Gastroesophageal sphincter (tissue), 4 donors: ENCODE results near the gene MUC20. TPM values are rescaled to one million over a fixed set of nuclear protein-coding genes. Genes with fewer than 3 reads are reported as not detected.
"Not testable (repeated sequence)": the region's sequence is repeated elsewhere in the genome, so short reads cannot be mapped to it uniquely, and the experiment has no call there.

ENCODE experiments used
- ATAC-seq: fragments of 150-250 bp; one replicate; pipeline ENCODE4 v1.9.1; 2016; ENCODE audit warnings: mild to moderate bottlenecking, moderate library complexity
- H3K27ac ChIP-seq, 4 donors: fragments of 200-600 bp; sonication (generic) in 3 of 4; 1 replicate in 3 of 4; 2 replicates in 1 of 4; pipeline ENCODE4 v1.5.1; 2016 to 2019
- H3K27me3 ChIP-seq: fragments of 200-600 bp; sonication (generic); one replicate; pipeline ENCODE4 v1.5.1; 2019
- H3K36me3 ChIP-seq, 2 donors: fragments of 200-600 bp; sonication (generic); one replicate each; pipeline ENCODE4 v1.5.1; 2019; ENCODE audit warnings: control low read depth in 1 of 2
- H3K4me1 ChIP-seq, 3 donors: fragments of 200-600 bp; sonication (generic); 1 replicate in 2 of 3; 2 replicates in 1 of 3; pipeline ENCODE4 v1.5.1; 2016 to 2019; ENCODE audit warnings: control low read depth in 2 of 3
- H3K4me3 ChIP-seq, 2 donors: fragments of 200-600 bp; sonication (generic); one replicate each; pipeline ENCODE4 v1.5.1; 2019; ENCODE audit warnings: mild to moderate bottlenecking in 1 of 2, moderate library complexity in 1 of 2
- H3K9me3 ChIP-seq, 3 donors: fragments of 200-600 bp; sonication (generic); one replicate each; pipeline ENCODE4 v1.5.1; 2017 to 2019; ENCODE audit warnings: control low read depth in 2 of 3
- CTCF ChIP-seq, 4 experiments: fragments of 200-600 bp in 2 of 4; fragments of 450-650 bp in 2 of 4; sonication (generic) in 1 of 4; IDR thresholded peaks; one replicate each; pipeline ENCODE4 v1.5.1; 2017 to 2019; ENCODE audit warnings: antibody characterized with exemption in 4 of 4, mild to moderate bottlenecking in 2 of 4, moderate library complexity in 2 of 4
- EP300 ChIP-seq: sonication (generic); formaldehyde crosslinking; IDR thresholded peaks from one replicate; pipeline ENCODE4 v1.6.1; 2017; ENCODE audit warnings: antibody characterized with exemption, mild to moderate bottlenecking
- POLR2A ChIP-seq, 2 donors: fragments of 450-650 bp; IDR thresholded peaks; one replicate each; pipeline ENCODE4 v1.6.1; 2017; ENCODE audit warnings: antibody characterized with exemption in 2 of 2, mild to moderate bottlenecking in 2 of 2, moderate library complexity in 1 of 2
- POLR2AphosphoS5 ChIP-seq: sonication (generic); formaldehyde crosslinking; IDR thresholded peaks from one replicate; pipeline ENCODE4 v1.6.1; 2017; ENCODE audit warnings: antibody characterized with exemption
- WGBS, 2 donors: methylation state at CpG; one replicate each; pipeline ENCODE4 v1.1.5; 2018; ENCODE audit warnings: low coverage in 1 of 2; 5-methylcytosine and 5-hydroxymethylcytosine counted together
- total RNA-seq, 4 donors: library from RNA; depleted of rRNA; stranded (reverse); fragments of >200 nt; gene quantifications; one replicate each; pipeline ENCODE4 v1.1.0, GENCODE V29; 2016

The MUC20 gene
- total RNA-seq, 4 donors from 2014 or later, result 2.0 to 7.7 (median 4.8) TPM

DNA sequence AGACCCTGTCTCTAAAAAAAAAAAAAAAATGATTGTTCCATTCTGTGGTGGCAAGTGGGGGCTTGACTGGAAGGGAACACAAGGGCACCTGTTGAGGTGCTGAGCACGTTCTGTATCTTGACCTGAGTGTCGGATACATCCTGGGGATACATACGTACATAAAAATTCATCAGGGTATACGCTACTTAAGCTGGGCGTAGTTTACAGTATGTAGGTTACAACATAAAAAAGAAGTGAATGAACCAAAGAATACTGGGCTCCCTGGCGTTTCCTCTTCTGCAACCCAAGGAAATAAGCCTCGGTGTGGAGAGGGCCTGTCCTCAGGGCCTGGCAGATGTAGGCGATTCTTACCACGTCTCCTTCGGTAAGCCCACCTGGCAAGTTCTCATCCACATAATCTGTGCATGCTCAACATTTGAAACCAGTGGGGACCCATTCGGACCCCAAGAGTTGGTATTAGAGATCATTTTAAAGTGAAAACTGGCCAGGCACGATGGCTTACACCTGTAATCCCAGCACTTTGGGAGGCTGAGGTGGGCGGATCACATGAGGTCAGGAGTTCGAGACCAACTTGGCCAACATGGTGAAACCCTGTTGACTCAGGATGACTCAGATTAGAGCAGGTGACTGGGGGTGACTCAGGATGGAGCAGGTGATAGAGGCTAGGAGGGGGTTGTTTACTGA is 5.1 kb upstream of the MUC20 start:
- WGBS, 2 donors, result 76 to 89% methylated on average over 8 to 14 of the region's 14 CpGs
- no peaks in the 10 kb centered on the region for H3K9me3 ChIP-seq
- TF ChIP-seq CTCF (IDR thresholded peaks at IDR 0.05), result no peak
- no peak for TF ChIP-seq POLR2A (IDR thresholded peaks at IDR 0.05)
- TF ChIP-seq EP300, result no peak
- no peak for TF ChIP-seq POLR2AphosphoS5
- no peak overlapping the region for H3K4me3 ChIP-seq
- H3K4me1 ChIP-seq, result no peaks in the 10 kb centered on the region
- H3K27ac ChIP-seq, result no peak overlapping the region
- H3K36me3 ChIP-seq, result peaks cover 0 to 38% of the 10 kb centered on the region in 2 donors
- no peak for ATAC-seq
- no peaks in the 10 kb centered on the region for H3K27me3 ChIP-seq

DNA sequence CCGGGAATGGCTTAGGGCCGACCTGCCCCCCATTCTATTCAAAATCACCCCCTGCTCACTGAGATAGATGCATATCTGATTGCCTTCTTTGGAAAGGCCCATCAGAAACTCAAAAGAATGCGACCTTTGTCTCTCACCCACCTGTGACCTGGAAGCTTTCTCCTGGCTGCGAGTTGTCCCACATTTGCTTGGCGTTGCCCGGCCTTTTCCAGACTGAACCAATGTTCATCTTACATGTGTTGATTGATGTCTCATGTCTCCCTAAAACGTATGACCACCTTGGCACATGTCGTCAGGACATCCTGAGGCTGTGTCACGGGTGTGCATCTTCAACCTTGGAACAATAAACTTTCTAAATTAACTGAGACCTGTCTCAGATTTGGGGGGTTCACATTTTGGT is 3.4 kb upstream of the MUC20 start:
- Histone ChIP-seq H3K36me3 (peaks cover 0 to 24% of the 10 kb centered on the region in 2 donors), H3K27ac (no peak overlapping the region), H3K4me3 (no peak overlapping the region), H3K4me1 (no peaks in the 10 kb centered on the region), H3K27me3 (no peaks in the 10 kb centered on the region), H3K9me3 (no peaks in the 10 kb centered on the region)
- ATAC-seq, result no peak
- 54 to 89% methylated on average over 5 to 8 of the region's 9 CpGs for WGBS, 2 donors
- TF ChIP-seq EP300 (no peak), CTCF (IDR thresholded peaks at IDR 0.05) (no peak), POLR2A (IDR thresholded peaks at IDR 0.05) (no peak)

DNA sequence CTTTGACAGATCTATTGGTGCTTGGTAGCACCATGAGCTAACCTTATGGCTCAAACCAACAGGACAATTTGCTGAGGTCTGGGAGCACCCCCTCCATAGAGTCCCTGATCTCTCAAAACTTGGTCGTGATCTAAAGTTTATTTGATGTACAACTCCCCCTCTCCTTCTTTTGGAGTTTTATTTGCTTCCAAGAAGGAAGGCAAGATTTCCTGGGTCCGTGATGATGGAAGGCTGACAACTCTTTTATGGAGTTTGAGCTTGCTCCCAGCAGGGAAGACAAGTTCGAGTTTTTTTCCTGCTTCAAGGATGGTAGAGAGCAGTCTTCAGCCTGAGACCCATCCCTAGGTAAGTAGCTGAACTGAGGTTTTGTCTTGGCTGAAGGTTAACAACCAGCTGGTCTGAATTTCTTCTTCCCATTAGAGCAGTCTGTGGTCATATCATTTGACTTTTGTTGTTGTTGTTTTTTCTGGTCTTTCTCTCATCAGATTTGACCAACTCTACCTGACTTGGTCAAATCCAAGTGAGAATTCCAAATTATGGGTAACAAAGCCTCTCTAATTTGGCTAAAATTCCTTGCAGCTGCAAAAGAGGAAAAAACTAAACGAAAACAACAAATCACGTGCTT is 2.8 kb upstream of the MUC20 start:
- no peak for ATAC-seq

DNA sequence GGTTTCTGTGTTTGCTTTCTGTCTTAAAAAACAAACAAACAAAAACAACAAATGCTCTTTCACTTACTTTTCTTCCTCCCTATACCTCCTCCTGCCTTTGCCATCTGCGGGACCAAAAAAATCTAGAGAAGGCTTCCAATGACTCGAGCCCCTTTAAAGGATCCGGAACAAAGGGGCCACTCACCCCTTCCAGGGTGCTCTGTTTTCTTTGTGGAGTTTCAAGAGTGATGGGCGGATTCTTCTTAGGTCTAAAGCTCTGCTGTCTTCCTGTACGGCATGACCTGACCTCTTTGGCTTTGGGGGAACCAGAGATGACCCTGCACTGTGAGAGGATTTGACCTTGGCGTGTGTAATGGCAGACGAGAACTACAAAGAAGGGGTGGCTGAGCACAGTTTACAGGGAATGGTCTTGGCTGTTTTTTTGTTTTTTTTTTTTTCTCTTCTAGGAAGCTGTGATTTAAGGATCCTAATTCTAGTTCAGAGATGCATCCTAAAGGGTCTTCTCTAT is 2.2 kb upstream of the MUC20 start:
- H3K27me3 ChIP-seq, result no peaks in the 10 kb centered on the region
- ATAC-seq, result no peak
- no peaks in the 10 kb centered on the region for H3K4me1 ChIP-seq
- WGBS, 2 donors, result 56 to 76% methylated on average over 2 to 7 of the region's 7 CpGs
- no peak overlapping the region for H3K27ac ChIP-seq
- H3K36me3 ChIP-seq, result peaks cover 0 to 22% of the 10 kb centered on the region in 2 donors
- no peaks in the 10 kb centered on the region for H3K9me3 ChIP-seq
- TF ChIP-seq CTCF (IDR thresholded peaks at IDR 0.05), result no peak
- TF ChIP-seq POLR2AphosphoS5, result no peak
- no peak for TF ChIP-seq POLR2A (IDR thresholded peaks at IDR 0.05)
- no peak for TF ChIP-seq EP300
- H3K4me3 ChIP-seq, result no peak overlapping the region

More for the DNA sequence above, 2.8 kb upstream of the MUC20 start:
- H3K9me3 ChIP-seq, result no peaks in the 10 kb centered on the region
- no peaks in the 10 kb centered on the region for H3K27me3 ChIP-seq
- H3K4me3 ChIP-seq, result no peak overlapping the region
- H3K4me1 ChIP-seq, result no peaks in the 10 kb centered on the region
- WGBS, 2 donors, result 51 to 78% methylated on average over 5 of the region's 5 CpGs
- TF ChIP-seq CTCF (IDR thresholded peaks at IDR 0.05) (no peak), EP300 (no peak), POLR2AphosphoS5 (no peak), POLR2A (IDR thresholded peaks at IDR 0.05) (no peak)
- no peak overlapping the region for H3K27ac ChIP-seq
- H3K36me3 ChIP-seq, result peaks cover 0 to 22% of the 10 kb centered on the region in 2 donors

- H3K27me3 ChIP-seq, H3K9me3 ChIP-seq, ATAC-seq, H3K27ac ChIP-seq, H3K4me3 ChIP-seq, H3K4me1 ChIP-seq: not testable (repeated sequence)
- WGBS, 2 donors, result 89 to 91% methylated on average over 6 to 16 of the region's 16 CpGs
- peaks cover 0 to 17% of the 10 kb centered on the region in 2 donors for H3K36me3 ChIP-seq
These were observed 1.1 kb upstream of the MUC20 start for GRCh38 chr3:195719514-195720254.

DNA sequence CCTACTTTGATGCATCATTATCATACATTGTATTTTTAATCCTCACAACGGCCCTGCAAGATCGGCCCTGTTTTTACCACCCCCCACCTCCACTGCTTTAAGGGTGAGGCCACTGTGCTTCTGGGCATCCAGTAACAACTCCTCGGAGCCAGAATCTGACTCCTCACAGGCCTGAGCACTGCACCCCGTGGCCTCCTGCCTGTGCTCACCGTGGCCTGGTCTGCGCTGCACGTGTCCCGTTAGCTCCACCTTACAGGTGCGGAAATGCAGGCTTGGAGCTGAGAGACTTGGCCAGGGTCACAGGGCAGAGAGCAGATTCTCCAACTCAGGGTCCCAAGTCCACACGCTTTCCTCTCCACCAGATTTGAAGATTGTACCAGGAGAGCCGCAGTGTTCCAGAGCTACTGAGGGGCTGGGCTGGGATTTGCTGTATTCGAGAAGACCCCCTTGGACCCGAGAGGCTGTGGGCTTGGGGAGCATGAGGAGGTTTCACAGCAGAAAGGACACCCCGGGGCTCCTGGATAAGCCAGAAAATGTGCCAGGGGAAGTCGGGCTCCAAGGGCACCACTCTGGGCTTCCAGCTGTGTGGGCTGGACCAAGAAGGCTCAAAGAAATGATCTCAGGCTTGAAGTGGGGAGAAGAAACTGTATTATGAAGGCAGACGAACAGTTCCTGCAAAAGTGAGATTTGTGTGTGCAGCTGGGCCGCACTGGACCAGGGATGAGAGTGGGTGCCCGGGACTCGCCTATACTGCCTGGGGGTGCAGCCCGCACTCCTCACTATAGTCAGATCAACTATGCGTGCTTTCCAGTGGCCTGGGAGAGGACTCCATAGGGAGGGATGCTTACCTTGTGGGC is 1.6 kb downstream of the MUC20 start:
- H3K36me3 ChIP-seq, H3K4me1 ChIP-seq, H3K27ac ChIP-seq, H3K9me3 ChIP-seq, H3K4me3 ChIP-seq, ATAC-seq: not testable (repeated sequence)
- 61% methylated on average over 2 to 3 of the region's 21 CpGs for whole genome bisulfite sequencing, 2 donors
- H3K27me3 ChIP-seq, result peaks cover 13% of the 10 kb centered on the region

GRCh38 chr3:195722996-195723345 is 2.2 kb downstream of the MUC20 start:
- H3K4me3 ChIP-seq, H3K36me3 ChIP-seq, ATAC-seq, H3K9me3 ChIP-seq, H3K4me1 ChIP-seq, H3K27ac ChIP-seq: not testable (repeated sequence)
- no CpG with 5 or more reads among the region's 9 CpGs for whole genome bisulfite sequencing, 2 donors
- H3K27me3 ChIP-seq, result peaks cover 14% of the 10 kb centered on the region
